GM23338 (cell line): ENCODE measurements around the gene ELMO3. TPM values are rescaled to one million over a fixed set of nuclear protein-coding genes. Genes with fewer than 3 reads are reported as not detected.

Experiments used
- ATAC-seq: fragments of 200-7000 bp; cut with Tn5 transposase; 3 replicates; pipeline ENCODE4 v1.9.1; 2020
- DNase-seq: peaks from one replicate; pipeline ENCODE4 v3.0.0-alpha.2; 2015; ENCODE audit warnings: low spot score
- H2AFZ ChIP-seq: fragments of 200-600 bp; sonication (generic); 2 replicates; pipeline ENCODE4 v1.8.0; 2016; ENCODE audit warnings: antibody characterized with exemption, mild to moderate bottlenecking, moderate library complexity
- H3F3A ChIP-seq: fragments of 200-600 bp; sonication (generic); replicated peaks from 2 replicates; pipeline ENCODE4 v1.8.0; 2017; ENCODE audit warnings: antibody characterized with exemption, mixed run types, low read depth
- H3K27ac ChIP-seq: fragments of 200-600 bp; sonication (generic); 2 replicates; pipeline ENCODE4 v1.6.1; 2016; ENCODE audit warnings: low read depth
- H3K27me3 ChIP-seq: fragments of 200-600 bp; sonication (generic); 2 replicates; pipeline ENCODE4 v1.8.0; 2016; ENCODE audit warnings: mild to moderate bottlenecking, mixed run types, moderate library complexity; ENCODE audit not compliant: insufficient read depth
- H3K36me3 ChIP-seq: fragments of 200-600 bp; sonication (generic); 2 replicates; pipeline ENCODE4 v1.8.0; 2016; ENCODE audit warnings: mild to moderate bottlenecking; ENCODE audit not compliant: insufficient read depth
- H3K4me1 ChIP-seq: fragments of 200-600 bp; sonication (generic); 2 replicates; pipeline ENCODE4 v1.8.0; 2016; ENCODE audit warnings: mild to moderate bottlenecking, moderate library complexity; ENCODE audit not compliant: insufficient read depth
- H3K4me2 ChIP-seq: fragments of 200-600 bp; sonication (generic); 2 replicates; pipeline ENCODE4 v1.7.1; 2017; ENCODE audit warnings: mixed run types
- H3K4me3 ChIP-seq: fragments of 200-600 bp; sonication (generic); 2 replicates; pipeline ENCODE4 v1.6.1; 2016; ENCODE audit warnings: mixed run types
- H3K79me2 ChIP-seq: fragments of 200-600 bp; sonication (generic); replicated peaks from 2 replicates; pipeline ENCODE4 v1.8.0; 2017; ENCODE audit warnings: mild to moderate bottlenecking; ENCODE audit not compliant: insufficient read depth
- H3K9me2 ChIP-seq: fragments of 200-600 bp; sonication (generic); 2 replicates; pipeline ENCODE4 v1.8.0; 2017; ENCODE audit not compliant: insufficient read depth
- H4K20me1 ChIP-seq: fragments of 200-600 bp; sonication (generic); replicated peaks from 2 replicates; pipeline ENCODE4 v1.8.0; 2017; ENCODE audit warnings: mild to moderate bottlenecking; ENCODE audit not compliant: insufficient read depth
- H3K27ac Mint-ChIP-seq: 2 replicates; pipeline ENCODE4 v1.8.0; 2020; ENCODE audit warnings: inconsistent platforms, mild to moderate bottlenecking, moderate library complexity, mixed read lengths
- H3K27me3 Mint-ChIP-seq: 3 replicates; pipeline ENCODE4 v1.8.0; 2022; ENCODE audit warnings: low read depth, mild to moderate bottlenecking, moderate library complexity, mixed read lengths, inconsistent platforms; ENCODE audit not compliant: insufficient read depth, poor library complexity
- H3K36me3 Mint-ChIP-seq: 3 replicates; pipeline ENCODE4 v1.8.0; 2021; ENCODE audit warnings: low read depth, mild to moderate bottlenecking, inconsistent platforms, moderate library complexity, mixed read lengths
- H3K4me1 Mint-ChIP-seq: 3 replicates; pipeline ENCODE4 v1.8.0; 2020; ENCODE audit warnings: mild to moderate bottlenecking, inconsistent platforms, mixed read lengths
- H3K4me3 Mint-ChIP-seq: 3 replicates; pipeline ENCODE4 v1.8.0; 2021; ENCODE audit warnings: moderate library complexity, mild to moderate bottlenecking, inconsistent platforms, mixed read lengths
- H3K9me3 Mint-ChIP-seq: 3 replicates; pipeline ENCODE4 v1.8.0; 2020; ENCODE audit warnings: moderate library complexity, mild to moderate bottlenecking, inconsistent platforms, mixed read lengths
- CTCF ChIP-seq, 2 experiments: fragments of 200-600 bp in 1 of 2; sonication (generic) in 1 of 2; conservative IDR thresholded peaks; 2 replicates each; pipeline versions ENCODE4 v1.5.1 to v1.6.1; 2016 to 2017; ENCODE audit warnings: antibody characterized with exemption in 2 of 2, low read depth in 2 of 2, mild to moderate bottlenecking in 2 of 2, moderate library complexity in 1 of 2
- ETS1 ChIP-seq: IDR thresholded peaks from 2 replicates; pipeline ENCODE4 v1.6.1; 2016; ENCODE audit warnings: antibody characterized with exemption
- EZH2 ChIP-seq: fragments of 200-600 bp; sonication (generic); IDR thresholded peaks from one replicate; pipeline ENCODE4 v1.8.0; 2017; ENCODE audit warnings: antibody characterized with exemption, mild to moderate bottlenecking, low read depth; ENCODE audit not compliant: unreplicated experiment
- EZH2phosphoT487 ChIP-seq: fragments of 200-600 bp; sonication (generic); IDR thresholded peaks from one replicate; pipeline ENCODE4 v1.8.1; 2018; ENCODE audit warnings: antibody characterized with exemption; ENCODE audit not compliant: unreplicated experiment
- POLR2AphosphoS5 ChIP-seq: IDR thresholded peaks from 2 replicates; pipeline ENCODE4 v1.6.1; 2016; ENCODE audit warnings: antibody characterized with exemption, low read depth
- ZNF114 ChIP-seq: fragments of 250-450 bp; sonication (Bioruptor Pico); IDR thresholded peaks from 2 replicates; pipeline ENCODE4 v1.5.0; 2020; ENCODE audit warnings: mild to moderate bottlenecking, moderate library complexity
- ZNF331 ChIP-seq: fragments of 250-450 bp; sonication (Bioruptor Pico); IDR thresholded peaks from 2 replicates; pipeline ENCODE4 v1.5.0; 2020; ENCODE audit warnings: low read depth, mild to moderate bottlenecking, moderate library complexity
- ZNF462 ChIP-seq: fragments of 250-450 bp; sonication (Bioruptor Pico); IDR thresholded peaks from 2 replicates; pipeline ENCODE4 v1.5.0; 2020; ENCODE audit warnings: mild to moderate bottlenecking, moderate library complexity
- polyA plus RNA-seq: library from polyadenylated mRNA; unstranded; fragments of >200 nt; fragmentation: Nextera tagmentation; extraction: Ambion mirVana; gene quantifications from 2 replicates; pipeline ENCODE4 v1.2.1, GENCODE V29; 2016
- total RNA-seq: library from RNA; depleted of rRNA; stranded (reverse); fragments of >200 nt; shearing (Covaris generic); gene quantifications from 2 replicates; pipeline ENCODE4 v1.2.3, GENCODE V29; 2014

Gene ELMO3
- total and polyA plus RNA-seq, 2 experiments from 2014 or later, result 4.7 to 16.2 TPM

- Histone ChIP-seq H3K79me2 (no peaks in the 10 kb centered on the region), H3K27me3 (no peaks in the 10 kb centered on the region), H3F3A (no peaks in the 10 kb centered on the region; the same call in 1 of the 2 replicates), H4K20me1 (no peaks in the 10 kb centered on the region), H3K9me2 (no peaks in the 10 kb centered on the region), H2AFZ (no peak overlapping the region), H3K27ac (no peak overlapping the region), H3K36me3 (no peaks in the 10 kb centered on the region), H3K4me2 (no peak overlapping the region), H3K4me1 (no peaks in the 10 kb centered on the region), H3K4me3 (no peak overlapping the region)
- Mint-ChIP-seq H3K36me3 (peaks cover 5% of the 10 kb centered on the region; the same call in 1 of the 3 replicates), H3K27me3 (peaks cover 13% of the 10 kb centered on the region), H3K4me1 (peaks cover 7% of the 10 kb centered on the region), H3K27ac (no peak overlapping the region), H3K4me3 (no peak overlapping the region), H3K9me3 (no peaks in the 10 kb centered on the region)
- no peak for DNase-seq
- TF ChIP-seq POLR2AphosphoS5, result no peak
- no peak for TF ChIP-seq EZH2
- no peak for TF ChIP-seq ZNF114 (CRISPR knock-in tag)
- no peak for TF ChIP-seq ZNF331 (CRISPR knock-in tag)
- no peak for TF ChIP-seq ZNF462 (CRISPR knock-in tag)
- TF ChIP-seq CTCF (conservative IDR thresholded peaks at IDR 0.05; ENCODE audit: low read depth in 2 of 2), result no peak
- TF ChIP-seq ETS1, result no peak
- TF ChIP-seq EZH2phosphoT487, result no peak
- ATAC-seq, result no peak
Measured at GRCh38 chr16:67204076-67204475, 5.1 kb downstream of the ELMO3 start.
